NCI-H82 treated with DMSO at 0.1 percent for 48 hours (cell line): ENCODE measurements around the gene SLC25A2.
"Not testable (repeated sequence)": the region's sequence is repeated elsewhere in the genome, so short reads cannot be mapped to it uniquely, and the experiment has no call there.

Source experiments
- DNase-seq: peaks from one replicate; lab custom pipeline; 2025; ENCODE audit not compliant: unreplicated experiment; lab: John Stamatoyannopoulos, UW

Gene SLC25A2

GRCh38 chr5:141303756-141304155, at the start of gene SLC25A2:
Gene SLC25A2 (minus strand): TSS chr5:141304049. CDS start chr5:141303865, 184 bp downstream.
- no peak for DNase-seq

GRCh38 chr5:141351591-141351990, 47.7 kb upstream of the SLC25A2 start:
- DNase-seq = no peak

- peak; percentile 17 for DNase-seq
Measured at GRCh38 chr5:141349917-141350619, 46.2 kb upstream of the SLC25A2 start, which contains the start of gene PCDHGB1. Gene PCDHGB1 (plus strand): TSS chr5:141350099. CDS start chr5:141350261, 162 bp downstream.

- DNase-seq = not testable (repeated sequence)
Measured at GRCh38 chr5:141346017-141346416, 42.2 kb upstream of the SLC25A2 start.

- DNase-seq = no peak
Measured at GRCh38 chr5:141345327-141345726, 41.5 kb upstream of the SLC25A2 start.

- DNase-seq = no peak
Measured at GRCh38 chr5:141343953-141344463, 40.2 kb upstream of the SLC25A2 start.

- DNase-seq = no peak
Measured at GRCh38 chr5:141343242-141343952, 39.5 kb upstream of the SLC25A2 start, which contains the start of gene PCDHGA3. Gene PCDHGA3 (plus strand): TSS chr5:141343829. CDS start chr5:141344034, 205 bp downstream.

GRCh38 chr5:141342773-141343172, 38.9 kb upstream of the SLC25A2 start:
- DNase-seq = no peak

- not testable (repeated sequence) for DNase-seq
Measured at GRCh38 chr5:141340781-141341354, 37.0 kb upstream of the SLC25A2 start.

- no peak for DNase-seq
Measured at GRCh38 chr5:141338538-141339306, 34.9 kb upstream of the SLC25A2 start, which contains the start of gene PCDHGA2. Gene PCDHGA2 (plus strand): TSS chr5:141338760.

- DNase-seq = not testable (repeated sequence)
Measured at GRCh38 chr5:141332571-141332970, 28.7 kb upstream of the SLC25A2 start.

- DNase-seq = no peak
Measured at GRCh38 chr5:141330299-141331080, 26.6 kb upstream of the SLC25A2 start, which contains the start of gene PCDHGA1. Gene PCDHGA1 (plus strand): TSS chr5:141330514.

- no peak for DNase-seq
Measured at GRCh38 chr5:141328231-141328630, 24.4 kb upstream of the SLC25A2 start.

GRCh38 chr5:141326088-141326854, 22.4 kb upstream of the SLC25A2 start:
- peak; percentile 5 for DNase-seq

GRCh38 chr5:141322261-141322660, 18.4 kb upstream of the SLC25A2 start:
- no peak for DNase-seq

GRCh38 chr5:141320225-141321169, 16.6 kb upstream of the SLC25A2 start, which contains the start of gene TAF7:
Gene TAF7 (minus strand): TSS chr5:141320784. CDS start chr5:141320044, 740 bp downstream.
- peak; percentile 27 for DNase-seq

- DNase-seq = no peak
Measured at GRCh38 chr5:141319699-141320098, 15.8 kb upstream of the SLC25A2 start.

GRCh38 chr5:141319202-141319601, 15.4 kb upstream of the SLC25A2 start:
- no peak for DNase-seq
